Skeletal muscle tissue (tissue), 4 donors: ENCODE data around the gene NCOA5. TPM values are rescaled to one million over a fixed set of nuclear protein-coding genes. Genes with fewer than 3 reads are reported as not detected.

Experiments
- H3K27ac ChIP-seq: one replicate; pipeline ENCODE4 v1.7.0; 2013; ENCODE audit warnings: mild to moderate bottlenecking, low read depth, low read length, inconsistent platforms
- H3K27me3 ChIP-seq, 3 donors: one replicate each; pipeline ENCODE4 v1.7.0; 2013; ENCODE audit warnings: low read length in 3 of 3; ENCODE audit not compliant: control insufficient read depth in 3 of 3, insufficient read depth in 3 of 3
- H3K36me3 ChIP-seq, 3 donors: one replicate each; pipeline ENCODE4 v1.7.0; 2013; ENCODE audit warnings: low read length in 3 of 3; ENCODE audit not compliant: control insufficient read depth in 3 of 3, insufficient read depth in 3 of 3
- H3K4me1 ChIP-seq, 3 donors: one replicate each; pipeline ENCODE4 v1.7.0; 2013; ENCODE audit warnings: low read length in 3 of 3, mild to moderate bottlenecking in 3 of 3; ENCODE audit not compliant: control insufficient read depth in 3 of 3, insufficient read depth in 3 of 3
- H3K4me3 ChIP-seq, 3 donors: one replicate each; pipeline ENCODE4 v1.7.0; 2013; ENCODE audit warnings: low read length in 3 of 3
- H3K9ac ChIP-seq, 3 donors: one replicate each; pipeline ENCODE4 v1.7.0; 2013; ENCODE audit warnings: low read length in 3 of 3, mild to moderate bottlenecking in 3 of 3, moderate library complexity in 2 of 3, low read depth in 1 of 3
- H3K9me3 ChIP-seq, 3 donors: one replicate each; pipeline ENCODE4 v1.7.0; 2013; ENCODE audit warnings: low read length in 3 of 3; ENCODE audit not compliant: control insufficient read depth in 3 of 3
- total RNA-seq: library from RNA; depleted of rRNA; stranded (reverse); fragments of >200 nt; gene quantifications from one replicate; pipeline ENCODE4 v1.2.3, GENCODE V29; 2014
- donor health status: Osteomylitis.

The NCOA5 gene
- total RNA-seq, 1 donor from 2014 or later = 10.4 TPM

GRCh38 chr20:46049815-46050214 is 39.9 kb downstream of the NCOA5 start:
- Histone ChIP-seq H3K4me1 (no peaks in the 10 kb centered on the region), H3K27ac (no peak overlapping the region), H3K9ac (no peak overlapping the region), H3K27me3 (peaks cover 10 to 40% (median 23%) of the 10 kb centered on the region in 3 donors), H3K4me3 (no peak overlapping the region), H3K36me3 (no peaks in the 10 kb centered on the region), H3K9me3 (no peaks in the 10 kb centered on the region)

- Histone ChIP-seq H3K27ac (no peak overlapping the region), H3K9me3 (no peaks in the 10 kb centered on the region), H3K9ac (no peak overlapping the region), H3K4me3 (no peak overlapping the region), H3K36me3 (no peaks in the 10 kb centered on the region), H3K27me3 (peaks cover 9 to 40% (median 27%) of the 10 kb centered on the region in 3 donors), H3K4me1 (no peaks in the 10 kb centered on the region)
Measured at GRCh38 chr20:46049190-46049589, 40.6 kb downstream of the NCOA5 start.

- H3K4me1 ChIP-seq = no peaks in the 10 kb centered on the region
- peaks cover 9 to 48% (median 35%) of the 10 kb centered on the region in 3 donors for H3K27me3 ChIP-seq
- no peak overlapping the region for H3K9ac ChIP-seq
- H3K4me3 ChIP-seq = no peak overlapping the region
- H3K27ac ChIP-seq = no peak overlapping the region
- no peaks in the 10 kb centered on the region for H3K9me3 ChIP-seq
- no peaks in the 10 kb centered on the region for H3K36me3 ChIP-seq
Measured at GRCh38 chr20:46047821-46048220, 41.9 kb downstream of the NCOA5 start.

- Histone ChIP-seq H3K27ac (no peak overlapping the region), H3K4me3 (no peak overlapping the region), H3K36me3 (no peaks in the 10 kb centered on the region), H3K9me3 (no peaks in the 10 kb centered on the region), H3K27me3 (peaks cover 19 to 57% (median 44%) of the 10 kb centered on the region in 3 donors), H3K4me1 (no peaks in the 10 kb centered on the region), H3K9ac (no peak overlapping the region)
Measured at GRCh38 chr20:46046588-46047310, 43.0 kb downstream of the NCOA5 start.

- H3K4me3 ChIP-seq = no peak overlapping the region
- H3K4me1 ChIP-seq = no peaks in the 10 kb centered on the region
- H3K9ac ChIP-seq = no peak overlapping the region
- no peaks in the 10 kb centered on the region for H3K9me3 ChIP-seq
- no peak overlapping the region for H3K27ac ChIP-seq
- peaks cover 25 to 51% (median 50%) of the 10 kb centered on the region in 3 donors for H3K27me3 ChIP-seq
- H3K36me3 ChIP-seq = no peaks in the 10 kb centered on the region
Measured at GRCh38 chr20:46044896-46045295, 44.9 kb downstream of the NCOA5 start.

GRCh38 chr20:46043556-46043955 is 46.2 kb downstream of the NCOA5 start:
- H3K27ac ChIP-seq = no peak overlapping the region
- no peak overlapping the region for H3K4me3 ChIP-seq
- no peaks in the 10 kb centered on the region for H3K4me1 ChIP-seq
- no peak overlapping the region for H3K9ac ChIP-seq
- no peaks in the 10 kb centered on the region for H3K9me3 ChIP-seq
- no peaks in the 10 kb centered on the region for H3K36me3 ChIP-seq
- peaks cover 25 to 50% (median 48%) of the 10 kb centered on the region in 3 donors for H3K27me3 ChIP-seq

- Histone ChIP-seq H3K4me1 (no peaks in the 10 kb centered on the region), H3K9ac (no peak overlapping the region), H3K36me3 (no peaks in the 10 kb centered on the region), H3K9me3 (no peaks in the 10 kb centered on the region), H3K27me3 (peaks cover 21 to 39% (median 34%) of the 10 kb centered on the region in 3 donors), H3K4me3 (no peak overlapping the region), H3K27ac (no peak overlapping the region)
Measured at GRCh38 chr20:46040902-46041535, 48.7 kb downstream of the NCOA5 start.

- peaks cover 37 to 48% (median 41%) of the 10 kb centered on the region in 3 donors for H3K27me3 ChIP-seq
- no peaks in the 10 kb centered on the region for H3K36me3 ChIP-seq
- H3K4me3 ChIP-seq = no peak overlapping the region
- no peak overlapping the region for H3K9ac ChIP-seq
- H3K27ac ChIP-seq = no peak overlapping the region
- no peaks in the 10 kb centered on the region for H3K9me3 ChIP-seq
- H3K4me1 ChIP-seq = no peaks in the 10 kb centered on the region
Measured at GRCh38 chr20:46037036-46037435, 52.7 kb downstream of the NCOA5 start.

GRCh38 chr20:46036370-46036769 is 53.4 kb downstream of the NCOA5 start:
- no peaks in the 10 kb centered on the region for H3K36me3 ChIP-seq
- no peaks in the 10 kb centered on the region for H3K9me3 ChIP-seq
- no peaks in the 10 kb centered on the region for H3K4me1 ChIP-seq
- no peak overlapping the region for H3K27ac ChIP-seq
- H3K9ac ChIP-seq = no peak overlapping the region
- H3K4me3 ChIP-seq = no peak overlapping the region
- peaks cover 37 to 48% (median 45%) of the 10 kb centered on the region in 3 donors for H3K27me3 ChIP-seq

- H3K36me3 ChIP-seq = no peaks in the 10 kb centered on the region
Measured at GRCh38 chr20:46035713-46036112, 54.0 kb downstream of the NCOA5 start.

More at GRCh38 chr20:46035713-46036112, 54.0 kb downstream of the NCOA5 start:
- no peak overlapping the region for H3K4me3 ChIP-seq
- H3K9me3 ChIP-seq = no peaks in the 10 kb centered on the region
- H3K9ac ChIP-seq = no peak overlapping the region
- H3K27ac ChIP-seq = no peak overlapping the region
- H3K27me3 ChIP-seq = peaks cover 41 to 50% (median 49%) of the 10 kb centered on the region in 3 donors
- H3K4me1 ChIP-seq = no peaks in the 10 kb centered on the region
